ENCODE data around the gene EPC1.
"Not testable (repeated sequence)": the region's sequence is repeated elsewhere in the genome, so short reads cannot be mapped to it uniquely, and the experiment has no call there.

EPC1 gene

DNA sequence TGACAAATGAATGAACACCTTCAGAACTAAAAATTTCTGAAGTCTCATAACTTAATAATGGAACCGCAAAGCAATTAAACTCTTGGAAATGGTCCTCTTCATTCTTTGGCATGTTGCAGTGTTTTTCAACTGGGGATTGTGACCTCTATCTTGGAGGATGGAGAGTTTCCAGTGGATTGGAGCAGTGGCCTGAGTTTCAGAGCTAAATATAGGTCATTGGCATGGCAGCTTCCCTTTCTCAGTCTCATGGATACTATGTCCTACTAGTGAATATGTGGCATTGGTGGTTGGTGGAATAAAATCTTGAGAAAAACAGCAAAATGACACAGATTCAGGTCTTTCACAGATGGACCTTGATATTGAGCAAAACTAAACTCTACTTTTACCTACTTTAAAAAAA lies 24.1 kb upstream of the EPC1 start:
- DNase-seq: no peak

DNA sequence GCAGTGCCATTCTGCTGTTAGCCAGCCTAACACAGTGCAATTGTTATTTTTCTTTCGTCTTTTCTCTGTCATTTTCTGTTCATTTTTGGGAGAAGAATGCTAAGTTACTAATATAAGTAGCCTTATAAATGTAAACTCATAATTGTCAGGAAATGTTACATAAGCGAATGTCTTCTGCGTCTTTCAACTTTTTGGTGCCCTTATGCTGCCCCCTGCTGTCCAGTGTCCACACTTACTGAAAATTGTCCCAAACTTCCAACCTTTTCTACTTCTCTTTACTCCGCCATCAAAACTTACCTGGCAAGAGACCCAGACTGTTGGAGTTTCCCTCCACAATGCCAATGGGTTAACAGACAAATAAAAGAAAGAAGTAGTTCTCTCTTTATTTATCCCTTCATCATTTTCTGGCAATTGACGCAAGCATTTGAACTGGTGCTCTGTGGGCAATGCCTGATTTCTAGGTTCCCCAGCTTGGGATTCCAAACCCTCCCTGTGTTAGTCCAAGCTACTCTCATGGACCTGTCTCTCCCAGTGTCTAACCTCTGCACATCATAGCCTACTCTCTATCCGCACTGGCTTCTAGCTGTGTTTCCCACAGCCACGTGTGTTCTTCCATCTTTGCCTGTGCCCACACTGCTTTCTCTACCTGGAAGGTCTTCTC lies 21.0 kb upstream of the EPC1 start:
- DNase-seq: peak; percentile 76

DNA sequence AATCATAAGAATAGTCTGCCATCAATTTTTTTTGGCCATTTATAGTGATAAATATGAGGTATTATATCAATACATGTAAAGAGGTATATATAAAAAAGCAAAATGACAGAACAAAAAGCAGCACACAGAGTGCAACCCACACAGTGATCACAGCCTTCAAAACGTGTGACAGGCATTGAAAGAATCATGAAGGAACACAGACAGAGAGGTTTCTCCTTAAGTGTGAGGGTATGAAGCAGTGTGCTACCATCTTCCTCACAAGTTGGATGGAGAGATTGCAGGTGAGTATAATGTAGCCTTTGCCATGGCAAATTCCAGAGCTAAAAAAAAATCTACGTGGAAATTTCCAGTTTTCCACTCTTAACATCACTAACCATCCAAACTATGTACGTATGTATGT lies 19.6 kb upstream of the EPC1 start:
- DNase-seq: no peak

GRCh38 chr10:32366111-32366510 lies 19.2 kb upstream of the EPC1 start:
- DNase-seq: no peak

GRCh38 chr10:32365404-32365803 lies 18.4 kb upstream of the EPC1 start:
- DNase-seq: not testable (repeated sequence)

DNA sequence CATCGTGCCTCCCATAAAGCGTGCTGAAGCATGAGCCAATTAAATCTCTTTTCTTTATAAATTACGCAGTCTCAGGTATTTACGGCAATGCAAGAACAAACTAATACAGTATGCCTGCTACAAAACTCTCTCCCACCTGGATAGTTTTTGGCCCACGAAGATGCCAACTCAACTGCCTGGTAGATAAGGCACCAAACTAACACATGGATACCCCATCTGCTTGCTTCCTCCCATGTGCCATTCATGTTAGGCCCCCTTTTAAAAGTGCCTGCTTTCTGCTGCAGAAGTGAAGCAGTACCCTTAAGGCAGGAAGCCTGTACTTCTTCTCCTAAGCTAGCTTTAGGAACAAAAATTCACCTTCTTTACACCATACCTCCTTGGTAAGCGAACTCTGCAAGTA lies 15.6 kb upstream of the EPC1 start:
- no peak for DNase-seq

GRCh38 chr10:32360884-32361283 lies 13.9 kb upstream of the EPC1 start:
- no peak for DNase-seq

DNA sequence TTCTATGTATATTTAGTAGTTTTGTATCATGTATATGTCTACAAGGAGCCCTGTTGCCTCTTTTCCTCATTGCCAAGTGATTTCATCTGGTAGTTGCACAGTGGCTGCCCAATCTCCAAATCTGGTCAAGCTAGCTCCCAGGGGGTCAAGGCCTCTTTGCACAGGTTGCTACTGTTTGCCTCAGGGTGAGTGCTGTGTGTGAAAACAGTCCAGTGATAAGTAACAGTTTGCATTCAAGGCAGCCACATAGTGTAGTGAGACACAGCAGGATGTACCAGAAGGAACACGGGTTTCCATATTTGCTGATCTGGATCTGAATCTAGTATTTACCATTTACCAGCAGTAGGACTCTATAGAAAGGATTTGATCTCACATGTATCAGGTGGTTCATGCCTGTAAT lies 13.3 kb upstream of the EPC1 start:
- DNase-seq: no peak

GRCh38 chr10:32357056-32357735 lies 10.2 kb upstream of the EPC1 start:
- DNase-seq: no peak

DNA sequence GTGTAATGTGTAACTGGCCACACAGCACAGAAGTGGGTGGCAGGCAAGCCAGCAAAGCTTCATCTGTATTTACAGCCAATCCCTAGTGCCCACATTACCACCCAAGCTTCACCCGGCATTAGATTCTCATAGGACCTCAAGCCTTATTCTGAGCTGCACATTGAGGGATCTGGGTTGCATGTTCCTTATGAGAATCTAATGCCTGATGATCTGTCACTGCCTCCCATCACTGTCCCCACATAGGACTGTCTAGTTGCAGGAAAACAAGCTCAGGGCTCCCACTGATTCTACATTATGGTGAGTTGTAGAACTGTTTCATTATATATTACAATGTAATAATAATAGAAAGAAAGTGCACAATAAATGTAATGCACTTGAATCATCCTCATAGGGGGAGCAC lies 7.7 kb upstream of the EPC1 start:
- not testable (repeated sequence) for DNase-seq

DNA sequence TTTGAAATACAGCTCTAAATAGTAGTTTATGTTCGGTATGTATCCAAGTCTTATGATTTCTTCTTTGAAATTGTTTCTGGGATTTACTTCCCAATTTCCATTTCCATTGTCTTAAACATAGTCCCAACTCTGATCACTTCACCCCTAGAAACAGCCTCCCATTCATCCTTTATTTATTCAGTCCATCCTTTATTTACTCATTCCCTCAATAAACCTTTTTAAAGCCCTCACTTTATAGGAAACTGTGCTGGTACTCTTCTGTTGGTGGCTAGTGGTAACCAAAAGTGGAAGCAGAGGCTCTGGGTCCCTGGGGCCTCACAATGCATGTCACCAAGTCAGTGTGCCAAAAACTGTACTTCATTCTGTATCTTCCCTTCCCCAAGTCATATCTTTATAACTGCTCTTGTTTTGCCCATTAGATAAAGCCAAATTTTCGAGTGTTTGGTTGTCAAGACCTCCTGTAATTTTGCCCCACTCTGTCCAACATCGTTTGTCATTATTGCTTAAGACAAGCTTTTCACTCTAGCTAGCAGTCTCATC lies 3.9 kb upstream of the EPC1 start:
- no peak for DNase-seq

GRCh38 chr10:32349968-32350738 lies 3.2 kb upstream of the EPC1 start:
- DNase-seq: no peak

- no peak for DNase-seq
These were observed 2.2 kb upstream of the EPC1 start for GRCh38 chr10:32349199-32349585.

DNA sequence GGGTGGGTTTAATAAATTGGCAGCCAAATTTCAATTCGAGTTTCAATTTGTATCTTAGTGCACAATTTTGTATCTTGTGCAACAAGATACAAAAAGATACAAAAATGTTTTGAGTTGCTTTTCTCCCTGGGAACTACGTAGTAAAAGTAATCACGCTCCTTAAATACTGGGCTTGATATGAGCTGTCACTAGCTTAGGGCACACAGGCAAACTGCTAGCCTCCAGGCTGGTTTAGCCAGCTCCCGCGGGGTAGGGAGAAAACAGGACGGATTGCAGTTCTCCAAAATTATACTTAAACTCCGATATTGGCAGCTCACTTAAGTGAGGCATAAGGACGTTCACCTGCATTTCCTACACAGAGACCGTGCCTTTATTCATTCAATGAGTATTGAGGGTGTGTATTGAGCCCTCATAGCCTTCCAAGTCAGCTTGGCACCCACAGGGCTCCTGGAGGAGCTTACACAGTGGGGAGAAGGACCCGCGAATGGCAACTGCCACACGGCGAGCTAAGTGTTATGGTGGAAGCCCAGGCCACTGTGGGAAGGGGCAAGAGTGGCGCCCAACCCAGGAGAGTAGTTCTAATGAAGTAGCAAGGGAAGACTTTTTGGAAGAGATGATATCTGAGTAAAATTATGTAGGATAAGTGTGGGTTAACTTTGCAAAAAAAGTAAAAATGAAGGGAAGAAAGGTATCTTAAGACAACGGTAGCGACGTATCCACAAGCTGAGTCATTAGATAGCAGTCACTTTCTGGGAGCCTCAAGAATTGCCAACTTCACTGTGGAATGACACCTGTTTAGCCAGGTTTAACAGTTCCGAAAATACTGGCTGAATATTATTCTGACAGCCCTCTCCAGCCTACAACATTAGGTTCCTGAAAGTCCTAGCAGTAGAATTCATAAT lies 1.6 kb upstream of the EPC1 start:
- no peak for DNase-seq

DNA sequence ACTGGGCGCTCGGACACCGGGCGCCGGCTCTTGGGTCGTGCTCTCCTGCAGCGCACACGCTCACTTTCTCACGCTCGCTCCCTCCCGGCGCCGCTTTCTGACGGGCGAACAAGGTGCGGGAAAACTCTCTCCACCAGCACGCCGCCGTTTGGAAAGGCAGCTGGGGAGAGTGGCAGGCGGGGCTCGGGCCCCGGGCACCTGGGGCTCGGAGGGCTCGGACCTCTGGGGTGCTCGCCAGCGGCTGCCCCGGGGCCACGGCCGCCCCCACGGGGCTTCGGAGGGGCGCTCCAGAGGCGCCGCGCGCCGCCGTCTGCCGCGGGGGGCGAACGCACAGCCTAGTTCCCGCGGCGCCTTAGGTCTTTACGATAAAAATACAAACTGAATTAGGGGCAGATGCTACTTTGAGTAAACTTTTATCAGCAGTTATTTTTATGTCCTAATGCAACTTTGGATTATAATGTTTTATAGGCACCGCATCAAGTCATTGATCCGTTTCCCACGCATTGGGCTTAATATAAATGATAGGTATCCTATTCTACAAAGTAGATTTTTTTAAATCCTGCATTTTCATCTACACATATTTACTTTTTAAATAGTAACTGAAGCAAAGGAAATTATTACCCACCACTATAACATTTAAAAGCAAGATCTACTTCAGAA lies 535 bp upstream of the EPC1 start:
- DNase-seq: no peak

DNA sequence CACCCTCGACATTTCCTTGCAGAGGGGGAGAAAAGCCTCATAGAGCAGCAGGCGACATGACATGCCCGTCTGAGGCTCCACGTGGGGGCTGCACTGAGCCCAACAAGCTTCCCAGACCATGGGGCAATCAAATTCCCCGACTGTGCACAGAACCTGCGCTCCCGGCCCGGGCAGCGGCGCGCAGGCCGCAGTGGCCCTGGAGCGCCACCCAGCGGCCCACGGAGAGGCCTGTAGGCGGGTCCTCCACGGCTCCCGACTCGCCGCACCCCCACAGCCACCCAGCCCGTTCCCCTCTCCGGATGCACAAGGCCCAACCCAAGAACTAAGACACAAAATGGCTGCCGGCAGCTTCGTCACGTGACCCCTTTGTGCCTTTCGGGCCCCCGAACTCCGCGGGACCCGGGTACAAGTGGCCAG lies 816 bp downstream of the EPC1 start:
- peak; percentile 91 for DNase-seq

- no peak for DNase-seq
These were observed 5.4 kb downstream of the EPC1 start for GRCh38 chr10:32341596-32341995.

- DNase-seq: no peak
These were observed 6.3 kb downstream of the EPC1 start for GRCh38 chr10:32340596-32341180.

- no peak for DNase-seq
These were observed 8.7 kb downstream of the EPC1 start for GRCh38 chr10:32338262-32338661.

GRCh38 chr10:32337350-32337749 lies 9.6 kb downstream of the EPC1 start:
- DNase-seq: no peak

DNA sequence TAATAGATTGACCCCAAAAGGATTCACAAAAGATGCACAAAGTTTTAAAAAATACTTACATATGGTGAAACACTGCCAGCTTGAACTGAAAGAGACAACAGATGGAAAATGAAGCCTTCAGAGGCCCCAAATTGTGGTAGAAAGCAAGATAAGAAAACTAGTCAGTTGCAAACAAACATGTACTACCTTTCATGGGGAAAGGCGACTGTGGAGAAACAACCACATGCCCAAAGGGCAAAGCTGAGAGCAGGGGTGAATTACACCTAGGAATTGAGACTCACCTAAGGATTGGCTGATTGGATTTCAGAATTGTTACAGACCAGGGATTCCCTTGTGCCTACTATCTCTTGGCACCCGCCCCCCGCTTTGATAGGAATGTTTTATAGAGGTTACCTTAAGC lies 13.1 kb downstream of the EPC1 start:
- DNase-seq: no peak

- peak; percentile 55 for DNase-seq
These were observed 14.6 kb downstream of the EPC1 start for GRCh38 chr10:32332299-32332750.
